Adrenal gland (tissue), 5 donors: ENCODE data around the gene PRDM16.

Experiments
- CTCF ChIP-seq, 6 experiments: fragments of 450-650 bp in 4 of 6; fragments of 200-600 bp in 2 of 6; sonication (generic) in 1 of 6; IDR thresholded peaks; 1 replicate in 5 of 6; 2 replicates in 1 of 6; pipeline versions ENCODE4 v1.5.1 to v1.8.0; 2016 to 2021; ENCODE audit warnings: antibody characterized with exemption in 6 of 6, mild to moderate bottlenecking in 2 of 6, moderate library complexity in 1 of 6
- POLR2A ChIP-seq, 2 donors: fragments of 450-650 bp; IDR thresholded peaks; one replicate each; pipeline ENCODE4 v1.6.1; 2017; ENCODE audit warnings: antibody characterized with exemption in 2 of 2, mild to moderate bottlenecking in 2 of 2, moderate library complexity in 1 of 2
- donor health status: DM: no; HTN: no; CAD: no.

GRCh38 chr1:3082571-3083516, 13.8 kb downstream of the PRDM16 start:
- TF ChIP-seq CTCF (IDR thresholded peaks at IDR 0.05) = no peak
- TF ChIP-seq POLR2A (IDR thresholded peaks at IDR 0.05) = no peak
